ENCODE data around the gene PTPRN2.

The PTPRN2 gene

DNA sequence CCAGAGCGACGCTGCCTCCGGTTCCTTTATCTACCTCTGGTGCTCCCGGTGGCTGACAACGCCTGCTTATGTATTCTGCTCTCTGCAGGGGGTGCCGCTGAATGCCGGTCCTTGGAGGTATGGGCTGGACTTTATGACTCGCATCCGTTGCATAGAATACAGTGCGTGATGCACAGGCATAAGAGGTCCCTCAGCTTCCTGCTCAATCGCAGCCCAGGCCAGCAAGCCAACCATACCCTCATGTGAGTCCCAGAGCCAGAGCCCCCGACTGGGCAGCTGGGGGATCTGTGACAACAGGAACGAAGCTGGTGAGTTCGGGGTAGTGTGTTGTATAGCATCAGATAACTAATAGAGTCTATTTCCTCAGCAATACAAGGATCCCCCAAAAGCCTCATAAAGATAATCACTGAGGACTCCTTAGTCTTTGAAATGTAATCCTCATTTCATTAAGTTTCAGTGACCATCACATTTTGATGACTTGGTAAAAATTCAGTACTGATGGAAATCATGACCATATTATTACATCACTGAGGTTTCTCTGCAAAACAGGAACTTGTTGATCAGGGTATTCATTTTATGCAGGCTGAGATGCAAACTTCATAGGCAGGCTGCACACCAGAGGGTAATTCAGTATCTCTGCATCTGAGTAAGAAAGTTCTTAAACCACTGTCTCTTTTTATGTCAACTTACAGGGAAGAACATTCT, 607.8 kb downstream of the PTPRN2 start:
- TF ChIP-seq CTCF (IDR thresholded peaks at IDR 0.05; ENCODE audit: borderline replicate concordance, control extremely low read depth, extremely low read depth, insufficient read depth, missing control alignments): no peak
- no peak for DNase-seq (ENCODE audit: low spot score)
- in situ Hi-C loops (cut with MboI; ENCODE audit: low sequenced_read_pairs, unreplicated experiment): no loop called here

DNA sequence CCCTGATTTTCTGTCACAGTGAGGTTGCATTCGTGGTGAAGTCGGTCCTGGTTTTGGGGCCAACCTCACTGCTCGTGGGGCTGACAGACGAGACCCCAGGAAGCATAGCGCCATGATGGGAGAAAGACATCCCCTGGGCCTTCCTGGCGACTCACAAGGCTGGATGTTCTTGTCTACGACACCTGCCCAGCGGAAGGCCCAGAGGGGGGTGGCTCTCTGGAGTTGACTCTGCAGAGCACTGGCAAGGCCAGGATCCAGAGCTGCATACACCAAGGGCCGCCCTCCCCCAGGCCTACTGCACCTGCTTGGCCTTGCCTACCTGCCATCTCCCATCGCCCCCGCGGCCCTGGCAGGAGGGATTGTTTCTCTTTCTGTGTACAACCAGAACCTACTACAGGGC, 608.9 kb downstream of the PTPRN2 start:
- in situ Hi-C loops (cut with MboI; ENCODE audit: low sequenced_read_pairs, unreplicated experiment): no loop called here
- TF ChIP-seq CTCF (IDR thresholded peaks at IDR 0.05; ENCODE audit: borderline replicate concordance, control extremely low read depth, extremely low read depth, insufficient read depth, missing control alignments): no peak
- no peak for DNase-seq (ENCODE audit: low spot score)

DNA sequence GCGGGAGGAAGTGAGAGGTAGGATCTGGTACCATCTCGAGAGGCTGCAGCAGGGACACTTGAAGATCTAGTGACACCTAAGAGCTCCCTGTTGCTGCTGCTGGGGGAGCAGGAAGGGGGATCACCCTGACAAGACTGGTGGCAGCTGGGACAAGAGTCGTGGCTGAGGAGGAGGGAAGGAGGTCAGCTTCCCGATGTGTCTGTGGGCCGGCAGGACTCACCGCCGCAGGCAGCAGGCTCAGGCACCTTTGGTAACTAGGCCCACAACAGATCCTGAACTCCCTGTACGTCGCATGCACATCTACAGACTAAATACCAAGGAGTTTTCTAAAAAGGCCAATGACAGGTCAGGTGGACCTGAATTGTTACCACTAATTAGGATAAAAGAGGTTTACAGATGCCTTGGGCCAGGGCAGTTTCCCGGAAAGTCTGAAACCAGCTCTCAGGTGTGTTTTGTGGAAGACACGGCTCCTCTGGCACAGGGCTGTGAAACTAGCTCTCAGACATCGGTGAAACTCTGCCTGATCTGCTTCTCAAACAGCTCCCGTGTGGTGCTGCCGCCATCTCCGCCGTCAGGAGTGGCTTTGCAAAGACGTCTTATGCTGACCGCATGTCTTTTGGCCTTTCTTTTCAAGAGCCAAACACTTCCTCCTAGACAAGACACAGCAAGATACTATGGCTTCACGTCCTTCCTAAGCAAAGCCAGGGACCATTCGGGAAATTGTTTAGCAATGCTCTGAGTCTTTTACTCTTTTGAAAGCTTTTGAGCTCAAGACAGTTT, 609.7 kb downstream of the PTPRN2 start:
- TF ChIP-seq CTCF (IDR thresholded peaks at IDR 0.05; ENCODE audit: borderline replicate concordance, control extremely low read depth, extremely low read depth, insufficient read depth, missing control alignments): no peak
- in situ Hi-C loops (cut with MboI; ENCODE audit: low sequenced_read_pairs, unreplicated experiment): no loop called here
- no peak for DNase-seq (ENCODE audit: low spot score)

DNA sequence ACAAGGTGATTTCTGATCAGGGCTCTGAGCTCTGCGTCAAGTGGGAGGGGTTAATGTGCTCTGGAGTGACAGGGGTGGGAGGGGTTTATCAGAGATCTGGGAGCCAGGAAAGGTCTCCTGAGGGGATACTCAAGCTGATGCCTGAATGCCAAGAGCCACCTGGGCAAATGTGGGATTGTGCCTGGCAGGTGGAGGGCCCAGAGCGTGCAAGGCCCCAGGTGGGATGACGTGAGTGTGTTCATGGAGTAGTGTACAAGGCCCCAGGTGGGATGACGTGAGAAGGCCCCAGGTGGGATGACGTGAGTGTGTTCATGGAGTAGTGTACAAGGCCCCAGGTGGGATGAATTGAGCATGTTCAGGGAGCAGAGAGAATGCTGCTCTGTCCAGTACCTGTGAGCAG, 610.3 kb downstream of the PTPRN2 start:
- no peak for TF ChIP-seq CTCF (IDR thresholded peaks at IDR 0.05; ENCODE audit: borderline replicate concordance, control extremely low read depth, extremely low read depth, insufficient read depth, missing control alignments)
- no peak for DNase-seq (ENCODE audit: low spot score)
- in situ Hi-C loops (cut with MboI; ENCODE audit: low sequenced_read_pairs, unreplicated experiment): no loop called here

- no peak for DNase-seq (ENCODE audit: low spot score)
- TF ChIP-seq CTCF (IDR thresholded peaks at IDR 0.05; ENCODE audit: borderline replicate concordance, control extremely low read depth, extremely low read depth, insufficient read depth, missing control alignments): no peak
- in situ Hi-C loops (cut with MboI; ENCODE audit: low sequenced_read_pairs, unreplicated experiment): no loop called here
Measured at GRCh38 chr7:157976406-157976805, 611.2 kb downstream of the PTPRN2 start.

- in situ Hi-C loops (cut with MboI; ENCODE audit: low sequenced_read_pairs, unreplicated experiment): no loop called here
- no peak for TF ChIP-seq CTCF (IDR thresholded peaks at IDR 0.05; ENCODE audit: borderline replicate concordance, control extremely low read depth, extremely low read depth, insufficient read depth, missing control alignments)
- DNase-seq (ENCODE audit: low spot score): no peak
Measured at GRCh38 chr7:157975401-157976372, 611.9 kb downstream of the PTPRN2 start.
